Measurements from ENCODE around the gene TMEM72.

Gene TMEM72

GRCh38 chr10:44981172-44982113 lies 70.3 kb downstream of the TMEM72 start:
- no peak for DNase-seq

- no peak for DNase-seq
Measured at GRCh38 chr10:44982114-44982460, 71.0 kb downstream of the TMEM72 start.

- DNase-seq, result no peak
Measured at GRCh38 chr10:44982496-44982895, 71.4 kb downstream of the TMEM72 start.

- no peak for DNase-seq
Measured at GRCh38 chr10:44983066-44983894, 72.1 kb downstream of the TMEM72 start.

- DNase-seq, result no peak
Measured at GRCh38 chr10:44983895-44984278, 72.8 kb downstream of the TMEM72 start.

- no peak for DNase-seq
Measured at GRCh38 chr10:44984671-44985101, 73.5 kb downstream of the TMEM72 start.

- no peak for DNase-seq
Measured at GRCh38 chr10:44985175-44985681, 74.1 kb downstream of the TMEM72 start.

GRCh38 chr10:44986179-44986578 lies 75.0 kb downstream of the TMEM72 start:
- no peak for DNase-seq
